Measurements from ENCODE around the gene RBM43. TPM values are rescaled to one million over a fixed set of nuclear protein-coding genes. Genes with fewer than 3 reads are reported as not detected.

Gene RBM43
- polyA plus RNA-seq, 1 donor (not counting 4 experiments of a cell fraction or from before 2014, with no cell fraction given), result 2.7 TPM

- no peaks in the 10 kb centered on the region for H3K27me3 ChIP-seq (ENCODE audit: control insufficient read depth, extremely low read depth, insufficient read depth, low read length)
- H3K79me2 ChIP-seq (ENCODE audit: control insufficient read depth, insufficient read depth, low read length), result no peaks in the 10 kb centered on the region
- H3K4me2 ChIP-seq (ENCODE audit: control insufficient read depth, extremely low read depth, insufficient read depth, low read depth, low read length), result no peak overlapping the region
- H3K36me3 ChIP-seq (ENCODE audit: control insufficient read depth in 2 of 2, extremely low read depth in 1 of 2, insufficient read depth in 2 of 2, low read length in 2 of 2), result no peaks in the 10 kb centered on the region
- H3K27ac ChIP-seq (ENCODE audit: control insufficient read depth, insufficient read depth, low read length), result no peak overlapping the region
- H3K9me1 ChIP-seq (ENCODE audit: control insufficient read depth, extremely low read depth, insufficient read depth, low read length), result no peaks in the 10 kb centered on the region
- peaks cover 3% of the 10 kb centered on the region for H3K4me1 ChIP-seq (ENCODE audit: control insufficient read depth, extremely low read depth, insufficient read depth, low read length)
- no peak overlapping the region for H3K9ac ChIP-seq (ENCODE audit: control insufficient read depth, extremely low read depth, insufficient read depth, low read length)
- no peak overlapping the region for H2AFZ ChIP-seq (ENCODE audit: control insufficient read depth, low read length)
- no peak for DNase-seq (ENCODE audit: low read depth, low spot score)
- no peak for FAIRE-seq
- no peaks in the 10 kb centered on the region for H3K9me3 ChIP-seq (ENCODE audit: control insufficient read depth, low read depth, low read length)
- no peak for TF ChIP-seq EZH2 (IDR thresholded peaks at IDR 0.05; ENCODE audit: low read length)
- TF ChIP-seq CTCF (optimal IDR thresholded peaks at IDR 0.05 in 1 of 3, IDR thresholded peaks at IDR 0.05 in 1 of 3, conservative IDR thresholded peaks at IDR 0.05 in 1 of 3; ENCODE audit: extremely low read depth in 1 of 3, insufficient read depth in 2 of 3, low read length in 3 of 3), result no peak
- no peaks in the 10 kb centered on the region for H4K20me1 ChIP-seq (ENCODE audit: control insufficient read depth, extremely low read depth, insufficient read depth, low read length)
- no peak overlapping the region for H3K4me3 ChIP-seq (ENCODE audit: control insufficient read depth in 2 of 3, extremely low read depth in 1 of 3, insufficient read depth in 2 of 3, low read depth in 1 of 3, low read length in 3 of 3)
- dilution Hi-C loops (cut with MboI; ENCODE audit: extremely low pct_ligation_motif_present, low sequenced_read_pairs), result no loop called here
These were observed 21.2 kb downstream of the RBM43 start for GRCh38 chr2:151240433-151240832.

GRCh38 chr2:151239624-151240023 lies 22.0 kb downstream of the RBM43 start:
- Histone ChIP-seq H3K9ac (ENCODE audit: control insufficient read depth, extremely low read depth, insufficient read depth, low read length) (no peak overlapping the region), H3K4me3 (ENCODE audit: control insufficient read depth in 2 of 3, extremely low read depth in 1 of 3, insufficient read depth in 2 of 3, low read depth in 1 of 3, low read length in 3 of 3) (no peak overlapping the region), H4K20me1 (ENCODE audit: control insufficient read depth, extremely low read depth, insufficient read depth, low read length) (no peaks in the 10 kb centered on the region), H3K27ac (ENCODE audit: control insufficient read depth, insufficient read depth, low read length) (no peak overlapping the region), H3K9me3 (ENCODE audit: control insufficient read depth, low read depth, low read length) (no peaks in the 10 kb centered on the region), H3K4me1 (ENCODE audit: control insufficient read depth, extremely low read depth, insufficient read depth, low read length) (peaks cover 3% of the 10 kb centered on the region), H3K9me1 (ENCODE audit: control insufficient read depth, extremely low read depth, insufficient read depth, low read length) (no peaks in the 10 kb centered on the region), H2AFZ (ENCODE audit: control insufficient read depth, low read length) (no peak overlapping the region), H3K79me2 (ENCODE audit: control insufficient read depth, insufficient read depth, low read length) (no peaks in the 10 kb centered on the region), H3K36me3 (ENCODE audit: control insufficient read depth in 2 of 2, extremely low read depth in 1 of 2, insufficient read depth in 2 of 2, low read length in 2 of 2) (no peaks in the 10 kb centered on the region), H3K4me2 (ENCODE audit: control insufficient read depth, extremely low read depth, insufficient read depth, low read depth, low read length) (no peak overlapping the region), H3K27me3 (ENCODE audit: control insufficient read depth, extremely low read depth, insufficient read depth, low read length) (no peaks in the 10 kb centered on the region)
- TF ChIP-seq EZH2 (IDR thresholded peaks at IDR 0.05; ENCODE audit: low read length) (no peak), CTCF (optimal IDR thresholded peaks at IDR 0.05 in 1 of 3, IDR thresholded peaks at IDR 0.05 in 1 of 3, conservative IDR thresholded peaks at IDR 0.05 in 1 of 3; ENCODE audit: extremely low read depth in 1 of 3, insufficient read depth in 2 of 3, low read length in 3 of 3) (no peak)
- FAIRE-seq (no peak), DNase-seq (ENCODE audit: low read depth, low spot score) (no peak)
- dilution Hi-C loops (cut with MboI; ENCODE audit: extremely low pct_ligation_motif_present, low sequenced_read_pairs), result no loop called here
